WTC11 (cell line): ENCODE results near the gene MAML2. TPM values are rescaled to one million over a fixed set of nuclear protein-coding genes. Genes with fewer than 3 reads are reported as not detected.

Experiments used
- ATAC-seq: fragments of 200-7000 bp; cut with Tn5 transposase; 2 replicates; pipeline ENCODE4 v1.10.0; 2021; ENCODE audit warnings: mild to moderate bottlenecking, moderate library complexity
- CTCF ChIA-PET: fragments of 300-600 bp; sonication (Branson Sonifier 250); formaldehyde crosslinking; loops from one replicate; lab custom pipeline; 2021; ENCODE audit warnings: antibody characterized with exemption; lab: Charles Lee
- POLR2A ChIA-PET: fragments of 350-600 bp; sonication (Branson Sonifier 250); formaldehyde crosslinking; loops from one replicate; lab custom pipeline; 2021; ENCODE audit warnings: antibody characterized with exemption; lab: Charles Lee
- DNase-seq: peaks from one replicate; pipeline ENCODE4 v3.0.0; 2021; ENCODE audit warnings: low spot score
- H3K27ac Mint-ChIP-seq: 2 replicates; pipeline ENCODE4 v1.8.0; 2021; ENCODE audit warnings: mixed read lengths
- H3K27me3 Mint-ChIP-seq: 2 replicates; pipeline ENCODE4 v1.8.0; 2021; ENCODE audit warnings: low read depth, mild to moderate bottlenecking, moderate library complexity, mixed read lengths
- H3K36me3 Mint-ChIP-seq: 2 replicates; pipeline ENCODE4 v1.8.0; 2021; ENCODE audit warnings: mixed read lengths
- H3K4me1 Mint-ChIP-seq: 2 replicates; pipeline ENCODE4 v1.8.0; 2022; ENCODE audit warnings: mixed read lengths
- H3K4me3 Mint-ChIP-seq: 2 replicates; pipeline ENCODE4 v1.8.0; 2021; ENCODE audit warnings: mild to moderate bottlenecking, moderate library complexity, mixed read lengths
- H3K9me3 Mint-ChIP-seq: 2 replicates; pipeline ENCODE4 v1.8.0; 2021; ENCODE audit warnings: mixed read lengths
- ATF1 ChIP-seq: sonication (generic); formaldehyde crosslinking; IDR thresholded peaks from 2 replicates; pipeline ENCODE4 v1.8.1; 2023; ENCODE audit warnings: mild to moderate bottlenecking, moderate library complexity, missing genetic modification reagents
- CREB1 ChIP-seq: sonication (generic); formaldehyde crosslinking; IDR thresholded peaks from 2 replicates; pipeline ENCODE4 v1.8.0; 2023; ENCODE audit warnings: mild to moderate bottlenecking, missing genetic modification reagents
- ERG ChIP-seq: fragments of 250-450 bp; sonication (Bioruptor Pico); IDR thresholded peaks from 2 replicates; pipeline ENCODE4 v1.8.0; 2021; ENCODE audit warnings: mild to moderate bottlenecking
- ESRRA ChIP-seq: sonication (generic); formaldehyde crosslinking; IDR thresholded peaks from 2 replicates; pipeline ENCODE4 v1.8.1; 2022; ENCODE audit warnings: mild to moderate bottlenecking, missing genetic modification reagents, borderline replicate concordance
- ETV6 ChIP-seq: sonication (generic); formaldehyde crosslinking; IDR thresholded peaks from 2 replicates; pipeline ENCODE4 v1.8.1; 2022; ENCODE audit warnings: mild to moderate bottlenecking, missing genetic modification reagents
- IRF1 ChIP-seq: sonication (generic); formaldehyde crosslinking; IDR thresholded peaks from 2 replicates; pipeline ENCODE4 v1.8.0; 2023; ENCODE audit warnings: missing genetic modification reagents
- JAZF1 ChIP-seq: fragments of 250-450 bp; sonication (Bioruptor Pico); IDR thresholded peaks from 2 replicates; pipeline ENCODE4 v1.9.0; 2021; ENCODE audit warnings: moderate library complexity, mild to moderate bottlenecking, inconsistent platforms
- KAT7 ChIP-seq: sonication (generic); formaldehyde crosslinking; IDR thresholded peaks from 2 replicates; pipeline ENCODE4 v1.8.1; 2023; ENCODE audit warnings: missing genetic modification reagents, mild to moderate bottlenecking, borderline replicate concordance
- NFATC4 ChIP-seq: fragments of 250-450 bp; sonication (Bioruptor Pico); IDR thresholded peaks from 2 replicates; pipeline ENCODE4 v1.9.0; 2021; ENCODE audit warnings: mild to moderate bottlenecking
- NFE2L1 ChIP-seq: sonication (generic); formaldehyde crosslinking; IDR thresholded peaks from 2 replicates; pipeline ENCODE4 v1.8.1; 2023; ENCODE audit warnings: missing genetic modification reagents
- NFYB ChIP-seq: sonication (generic); formaldehyde crosslinking; conservative IDR thresholded peaks from 2 replicates; pipeline ENCODE4 v1.8.0; 2022; ENCODE audit warnings: low read depth, missing genetic modification reagents
- PRDM15 ChIP-seq: sonication (generic); formaldehyde crosslinking; IDR thresholded peaks from 2 replicates; pipeline ENCODE4 v1.8.0; 2022; ENCODE audit warnings: missing genetic modification reagents
- RELA ChIP-seq: sonication (generic); formaldehyde crosslinking; IDR thresholded peaks from 2 replicates; pipeline ENCODE4 v1.8.1; 2022; ENCODE audit warnings: missing genetic modification reagents, mild to moderate bottlenecking, borderline replicate concordance
- SP1 ChIP-seq: sonication (generic); formaldehyde crosslinking; conservative IDR thresholded peaks from 2 replicates; pipeline ENCODE4 v1.8.1; 2022; ENCODE audit warnings: missing genetic modification reagents
- ZNF219 ChIP-seq: sonication (generic); formaldehyde crosslinking; IDR thresholded peaks from 2 replicates; pipeline ENCODE4 v1.8.0; 2023; ENCODE audit warnings: missing genetic modification reagents, mild to moderate bottlenecking, borderline replicate concordance
- ZNF232 ChIP-seq: sonication (generic); formaldehyde crosslinking; IDR thresholded peaks from 2 replicates; pipeline ENCODE4 v1.8.0; 2022; ENCODE audit warnings: mild to moderate bottlenecking, missing genetic modification reagents
- ZNF416 ChIP-seq: fragments of 250-450 bp; sonication (Bioruptor Pico); IDR thresholded peaks from 2 replicates; pipeline ENCODE4 v1.9.0; 2021; ENCODE audit warnings: mild to moderate bottlenecking, inconsistent platforms
- ZNF512 ChIP-seq: sonication (generic); formaldehyde crosslinking; IDR thresholded peaks from 2 replicates; pipeline ENCODE4 v1.8.1; 2022; ENCODE audit warnings: missing genetic modification reagents, borderline replicate concordance
- ZNF671 ChIP-seq: fragments of 250-450 bp; sonication (Bioruptor Pico); IDR thresholded peaks from 2 replicates; pipeline ENCODE4 v1.8.0; 2021; ENCODE audit warnings: mild to moderate bottlenecking
- total RNA-seq: library from RNA; stranded (reverse); gene quantifications from 3 replicates; pipeline ENCODE4 v1.2.3, GENCODE V29; 2021
- TF ChIP-seq, protein P1 (sequence below): sonication (generic); formaldehyde crosslinking; IDR thresholded peaks from 2 replicates; pipeline ENCODE4 v1.8.1; 2022; ENCODE audit warnings: low read depth, mild to moderate bottlenecking, moderate library complexity, missing genetic modification reagents, borderline replicate concordance

The MAML2 gene
- total RNA-seq, 1 experiment from 2014 or later = 8.1 TPM

GRCh38 chr11:96106645-96107044 is 236.3 kb downstream of the MAML2 start:
- no peaks in the 10 kb centered on the region for H3K36me3 Mint-ChIP-seq
- no peak overlapping the region for H3K27ac Mint-ChIP-seq
- CTCF ChIA-PET = interaction anchor here (1.0 kb wide), 1 partner anchor 52 kb away, joined by 3 read pairs; no protein-coding TSS in a partner anchor

More at GRCh38 chr11:96106645-96107044, 236.3 kb downstream of the MAML2 start:
- H3K4me3 Mint-ChIP-seq = no peak overlapping the region
- no peaks in the 10 kb centered on the region for H3K27me3 Mint-ChIP-seq
- no peaks in the 10 kb centered on the region for H3K9me3 Mint-ChIP-seq
- TF ChIP-seq NFATC4 (no peak), ERG (no peak), NFYB (CRISPR knock-in tag) (no peak), ETV6 (CRISPR knock-in tag) (no peak), CREB1 (no peak), ZNF671 (CRISPR knock-in tag) (no peak), ZNF232 (CRISPR knock-in tag) (no peak), IRF1 (CRISPR knock-in tag) (no peak), ZNF512 (CRISPR knock-in tag) (no peak), JAZF1 (CRISPR knock-in tag) (no peak), ESRRA (CRISPR knock-in tag) (no peak), SP1 (no peak), ATF1 (CRISPR knock-in tag) (no peak), PRDM15 (CRISPR knock-in tag) (no peak), NFE2L1 (CRISPR knock-in tag) (no peak), ZNF416 (CRISPR knock-in tag) (no peak), KAT7 (CRISPR knock-in tag) (no peak), ZNF219 (CRISPR knock-in tag) (no peak), RELA (no peak)
- TF ChIP-seq, protein P1, sequence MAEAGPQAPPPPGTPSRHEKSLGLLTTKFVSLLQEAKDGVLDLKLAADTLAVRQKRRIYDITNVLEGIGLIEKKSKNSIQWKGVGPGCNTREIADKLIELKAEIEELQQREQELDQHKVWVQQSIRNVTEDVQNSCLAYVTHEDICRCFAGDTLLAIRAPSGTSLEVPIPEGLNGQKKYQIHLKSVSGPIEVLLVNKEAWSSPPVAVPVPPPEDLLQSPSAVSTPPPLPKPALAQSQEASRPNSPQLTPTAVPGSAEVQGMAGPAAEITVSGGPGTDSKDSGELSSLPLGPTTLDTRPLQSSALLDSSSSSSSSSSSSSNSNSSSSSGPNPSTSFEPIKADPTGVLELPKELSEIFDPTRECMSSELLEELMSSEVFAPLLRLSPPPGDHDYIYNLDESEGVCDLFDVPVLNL (CRISPR knock-in tag) = no peak
- TF ChIP-seq, all 79 proteins: peak for 0
- POLR2A ChIA-PET = interaction anchor here (0.9 kb wide), 1 partner anchor 37 kb away, joined by 3 read pairs; no protein-coding TSS in a partner anchor
- peaks cover 20% of the 10 kb centered on the region for H3K4me1 Mint-ChIP-seq
- ATAC-seq (no peak), DNase-seq (no peak)
